PC-9 (cell line): ENCODE measurements around the gene ELMOD1.

Source experiments
- CTCF ChIP-seq: fragments of 200-600 bp; sonication (generic); conservative IDR thresholded peaks from 2 replicates; pipeline ENCODE4 v1.6.1; 2017; ENCODE audit warnings: mixed run types, antibody characterized with exemption, mild to moderate bottlenecking, moderate library complexity
- EZH2 ChIP-seq: fragments of 200-600 bp; sonication (generic); IDR thresholded peaks from 2 replicates; pipeline ENCODE4 v1.8.0; 2017; ENCODE audit warnings: antibody characterized with exemption, low read depth

- TF ChIP-seq CTCF (no peak), EZH2 (no peak)
Observed at GRCh38 chr11:107675902-107676301, 85.0 kb downstream of the ELMOD1 start.
